ENCODE data around the gene CREB3L4. TPM values are rescaled to one million over a fixed set of nuclear protein-coding genes. Genes with fewer than 3 reads are reported as not detected.

CREB3L4 gene
- total RNA-seq, 1 donor from 2014 or later, result 41.7 TPM

GRCh38 chr1:153970346-153970745 lies 2.6 kb downstream of the CREB3L4 start:
- DNase-seq (ENCODE audit: low spot score, unreplicated experiment), result no peak
- no peaks in the 10 kb centered on the region for H3K27me3 Mint-ChIP-seq
- no peak overlapping the region for H3K4me3 Mint-ChIP-seq (ENCODE audit: low read depth)
- TF ChIP-seq CTCF (IDR thresholded peaks at IDR 0.05; ENCODE audit: unreplicated experiment), result no peak
- no peaks in the 10 kb centered on the region for H3K9me3 Mint-ChIP-seq (ENCODE audit: low read depth)
- peaks cover 23% of the 10 kb centered on the region for H3K4me1 Mint-ChIP-seq (ENCODE audit: low read depth)
- H3K27ac Mint-ChIP-seq, result no peak overlapping the region
- H3K36me3 Mint-ChIP-seq (ENCODE audit: insufficient read depth), result peaks cover 3% of the 10 kb centered on the region

- no peak for DNase-seq (ENCODE audit: low spot score, unreplicated experiment)
- no peak for TF ChIP-seq CTCF (IDR thresholded peaks at IDR 0.05; ENCODE audit: unreplicated experiment)
- H3K4me1 Mint-ChIP-seq (ENCODE audit: low read depth), result peaks cover 25% of the 10 kb centered on the region
- H3K27ac Mint-ChIP-seq, result peak overlapping the region; percentile 56
- H3K4me3 Mint-ChIP-seq (ENCODE audit: low read depth), result no peak overlapping the region
- no peaks in the 10 kb centered on the region for H3K9me3 Mint-ChIP-seq (ENCODE audit: low read depth)
- peaks cover 3% of the 10 kb centered on the region for H3K36me3 Mint-ChIP-seq (ENCODE audit: insufficient read depth)
- no peaks in the 10 kb centered on the region for H3K27me3 Mint-ChIP-seq
Observed at GRCh38 chr1:153973071-153973470, 5.4 kb downstream of the CREB3L4 start.

GRCh38 chr1:153973525-153973924 lies 5.8 kb downstream of the CREB3L4 start:
- no peak overlapping the region for H3K27ac Mint-ChIP-seq
- no peak for TF ChIP-seq CTCF (IDR thresholded peaks at IDR 0.05; ENCODE audit: unreplicated experiment)
- H3K4me3 Mint-ChIP-seq (ENCODE audit: low read depth), result no peak overlapping the region
- H3K9me3 Mint-ChIP-seq (ENCODE audit: low read depth), result no peaks in the 10 kb centered on the region
- DNase-seq (ENCODE audit: low spot score, unreplicated experiment), result no peak
- H3K27me3 Mint-ChIP-seq, result no peaks in the 10 kb centered on the region
- peaks cover 25% of the 10 kb centered on the region for H3K4me1 Mint-ChIP-seq (ENCODE audit: low read depth)
- H3K36me3 Mint-ChIP-seq (ENCODE audit: insufficient read depth), result peaks cover 3% of the 10 kb centered on the region

GRCh38 chr1:153976819-153977249 lies 9.1 kb downstream of the CREB3L4 start:
- Mint-ChIP-seq H3K4me3 (ENCODE audit: low read depth) (peak overlapping the region; percentile 96), H3K27me3 (no peaks in the 10 kb centered on the region), H3K27ac (peak overlapping the region; percentile 96), H3K9me3 (ENCODE audit: low read depth) (no peaks in the 10 kb centered on the region), H3K4me1 (ENCODE audit: low read depth) (peaks cover 19% of the 10 kb centered on the region), H3K36me3 (ENCODE audit: insufficient read depth) (peaks cover 4% of the 10 kb centered on the region)
- TF ChIP-seq CTCF (IDR thresholded peaks at IDR 0.05; ENCODE audit: unreplicated experiment), result no peak
- no peak for DNase-seq (ENCODE audit: low spot score, unreplicated experiment)

GRCh38 chr1:153977250-153978240 lies 9.8 kb downstream of the CREB3L4 start, which contains the start of gene JTB:
JTB (minus strand) TSS chr1:153977674; CDS start chr1:153977252, 422 bp downstream.
- peak; percentile 19 for TF ChIP-seq CTCF (IDR thresholded peaks at IDR 0.05; ENCODE audit: unreplicated experiment)
- H3K4me3 Mint-ChIP-seq (ENCODE audit: low read depth), result peak within 1 kb of the TSS; percentile 96
- peaks cover 19% of the 10 kb centered on the region for H3K4me1 Mint-ChIP-seq (ENCODE audit: low read depth)
- H3K9me3 Mint-ChIP-seq (ENCODE audit: low read depth), result no peaks in the 10 kb centered on the region
- DNase-seq (ENCODE audit: low spot score, unreplicated experiment), result peak; percentile 66
- peaks cover 4% of the 10 kb centered on the region for H3K36me3 Mint-ChIP-seq (ENCODE audit: insufficient read depth)
- H3K27ac Mint-ChIP-seq, result peak within 1 kb of the TSS; percentile 96
- H3K27me3 Mint-ChIP-seq, result no peaks in the 10 kb centered on the region

Data from progenitor cell of endocrine pancreas (in vitro differentiated cells).